Thoracic aorta (tissue), 2 donors: ENCODE data around the gene MAML3. TPM values are rescaled to one million over a fixed set of nuclear protein-coding genes. Genes with fewer than 3 reads are reported as not detected.

Experiments
- ATAC-seq: fragments of 150-250 bp; one replicate; pipeline ENCODE4 v1.8.0; 2017; ENCODE audit warnings: low read depth; ENCODE audit not compliant: insufficient number of reproducible peaks, low FRiP score
- DNase-seq: peaks from one replicate; pipeline ENCODE4 v3.0.0-alpha.2; 2020; ENCODE audit warnings: low spot score
- H3K27ac ChIP-seq, 2 donors: fragments of 200-600 bp; sonication (generic); 1 replicate in 1 of 2; 2 replicates in 1 of 2; pipeline ENCODE4 v1.5.1; 2016; ENCODE audit warnings: mild to moderate bottlenecking in 2 of 2, moderate library complexity in 2 of 2
- H3K27me3 ChIP-seq: fragments of 200-600 bp; sonication (generic); replicated peaks from 2 replicates; pipeline ENCODE4 v1.6.0; 2016; ENCODE audit warnings: mild to moderate bottlenecking; ENCODE audit not compliant: insufficient read depth
- H3K36me3 ChIP-seq: fragments of 200-600 bp; sonication (generic); one replicate; pipeline ENCODE4 v1.5.1; 2016
- H3K4me1 ChIP-seq, 2 donors: fragments of 200-600 bp; sonication (generic); 1 replicate in 1 of 2; 2 replicates in 1 of 2; pipeline versions ENCODE4 v1.5.1 to v1.6.0; 2016; ENCODE audit warnings: low read depth in 2 of 2, mild to moderate bottlenecking in 1 of 2; ENCODE audit not compliant: control insufficient read depth in 1 of 2
- H3K4me3 ChIP-seq: fragments of 200-600 bp; sonication (generic); 2 replicates; pipeline ENCODE4 v1.5.1; 2016; ENCODE audit warnings: mild to moderate bottlenecking
- H3K9me3 ChIP-seq: fragments of 200-600 bp; sonication (generic); 2 replicates; pipeline ENCODE4 v1.5.1; 2016
- total RNA-seq, 2 donors: library from RNA; depleted of rRNA; stranded (reverse); fragments of >200 nt; gene quantifications; one replicate each; pipeline versions ENCODE4 v1.1.0 to v1.2.3, GENCODE V29; 2016
- TF ChIP-seq, protein P1 (sequence below): fragments of 200-600 bp; sonication (generic); IDR thresholded peaks from one replicate; pipeline ENCODE4 v1.5.1; 2019; ENCODE audit warnings: antibody characterized with exemption

MAML3 gene
- total RNA-seq, 2 donors from 2014 or later: 7.3 to 14.1 TPM

DNA sequence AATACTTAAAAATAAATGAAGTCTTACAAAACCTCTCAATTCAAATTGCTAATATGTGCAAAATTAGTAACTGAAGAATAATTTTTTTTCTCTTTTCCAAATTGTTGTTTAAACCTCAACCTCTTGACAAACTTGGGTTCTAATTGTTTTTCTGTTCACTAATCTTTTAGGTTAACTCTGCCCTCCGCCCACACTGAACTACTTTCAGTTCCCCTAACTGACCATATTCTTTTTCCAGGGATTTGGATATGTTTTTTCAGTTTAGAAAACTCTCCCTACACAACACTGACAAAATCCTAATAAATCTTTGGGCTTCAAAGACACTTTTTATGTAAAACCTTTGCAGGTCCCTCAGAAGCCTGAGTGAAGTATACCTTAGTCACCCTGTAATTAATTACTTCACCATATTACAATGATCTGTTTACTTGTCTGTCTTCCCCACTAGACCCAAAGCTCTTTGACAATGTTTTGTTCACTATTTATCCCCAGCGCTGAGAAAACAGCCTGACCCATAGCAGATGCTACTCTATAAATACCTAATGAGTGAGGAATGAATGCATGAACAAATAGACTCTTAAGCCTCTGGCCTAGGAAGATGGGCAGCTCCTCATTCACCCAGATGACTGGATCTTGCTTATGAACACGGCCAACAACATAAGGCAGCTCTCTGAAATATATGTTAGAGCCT lies 134.9 kb downstream of the MAML3 start:
- ATAC-seq: no peak
- no peaks in the 10 kb centered on the region for H3K27me3 ChIP-seq
- H3K9me3 ChIP-seq: peaks cover 3% of the 10 kb centered on the region
- DNase-seq: no peak
- H3K27ac ChIP-seq: no peak overlapping the region
- H3K36me3 ChIP-seq: no peaks in the 10 kb centered on the region
- peaks cover 0 to 13% of the 10 kb centered on the region in 2 donors for H3K4me1 ChIP-seq
- H3K4me3 ChIP-seq: no peak overlapping the region
- TF ChIP-seq, protein P1, sequence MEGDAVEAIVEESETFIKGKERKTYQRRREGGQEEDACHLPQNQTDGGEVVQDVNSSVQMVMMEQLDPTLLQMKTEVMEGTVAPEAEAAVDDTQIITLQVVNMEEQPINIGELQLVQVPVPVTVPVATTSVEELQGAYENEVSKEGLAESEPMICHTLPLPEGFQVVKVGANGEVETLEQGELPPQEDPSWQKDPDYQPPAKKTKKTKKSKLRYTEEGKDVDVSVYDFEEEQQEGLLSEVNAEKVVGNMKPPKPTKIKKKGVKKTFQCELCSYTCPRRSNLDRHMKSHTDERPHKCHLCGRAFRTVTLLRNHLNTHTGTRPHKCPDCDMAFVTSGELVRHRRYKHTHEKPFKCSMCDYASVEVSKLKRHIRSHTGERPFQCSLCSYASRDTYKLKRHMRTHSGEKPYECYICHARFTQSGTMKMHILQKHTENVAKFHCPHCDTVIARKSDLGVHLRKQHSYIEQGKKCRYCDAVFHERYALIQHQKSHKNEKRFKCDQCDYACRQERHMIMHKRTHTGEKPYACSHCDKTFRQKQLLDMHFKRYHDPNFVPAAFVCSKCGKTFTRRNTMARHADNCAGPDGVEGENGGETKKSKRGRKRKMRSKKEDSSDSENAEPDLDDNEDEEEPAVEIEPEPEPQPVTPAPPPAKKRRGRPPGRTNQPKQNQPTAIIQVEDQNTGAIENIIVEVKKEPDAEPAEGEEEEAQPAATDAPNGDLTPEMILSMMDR: no peak

DNA sequence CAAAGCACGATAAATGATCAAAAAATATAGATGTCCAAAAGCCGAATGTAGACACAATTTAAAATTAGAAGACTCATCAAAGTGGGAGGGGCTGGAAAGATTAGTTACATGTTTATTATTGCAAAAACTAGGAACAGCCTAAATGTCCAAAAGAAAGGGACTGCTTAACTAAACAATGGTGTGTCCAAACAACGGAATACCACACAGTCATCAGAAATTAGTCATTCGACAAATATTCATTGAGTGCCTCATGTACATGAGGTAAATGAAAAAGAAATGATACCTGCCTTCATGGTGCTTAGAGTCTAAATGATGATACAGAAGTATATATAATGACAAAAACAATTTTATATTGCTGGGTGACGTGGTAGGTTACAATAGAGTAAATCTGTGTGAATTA lies 139.7 kb downstream of the MAML3 start:
- peaks cover 0 to 11% of the 10 kb centered on the region in 2 donors for H3K4me1 ChIP-seq
- no peak for DNase-seq
- peaks cover 3% of the 10 kb centered on the region for H3K9me3 ChIP-seq
- H3K36me3 ChIP-seq: no peaks in the 10 kb centered on the region
- TF ChIP-seq, protein P1: no peak
- ATAC-seq: no peak
- no peak overlapping the region for H3K4me3 ChIP-seq
- H3K27me3 ChIP-seq: no peaks in the 10 kb centered on the region
- no peak overlapping the region for H3K27ac ChIP-seq

DNA sequence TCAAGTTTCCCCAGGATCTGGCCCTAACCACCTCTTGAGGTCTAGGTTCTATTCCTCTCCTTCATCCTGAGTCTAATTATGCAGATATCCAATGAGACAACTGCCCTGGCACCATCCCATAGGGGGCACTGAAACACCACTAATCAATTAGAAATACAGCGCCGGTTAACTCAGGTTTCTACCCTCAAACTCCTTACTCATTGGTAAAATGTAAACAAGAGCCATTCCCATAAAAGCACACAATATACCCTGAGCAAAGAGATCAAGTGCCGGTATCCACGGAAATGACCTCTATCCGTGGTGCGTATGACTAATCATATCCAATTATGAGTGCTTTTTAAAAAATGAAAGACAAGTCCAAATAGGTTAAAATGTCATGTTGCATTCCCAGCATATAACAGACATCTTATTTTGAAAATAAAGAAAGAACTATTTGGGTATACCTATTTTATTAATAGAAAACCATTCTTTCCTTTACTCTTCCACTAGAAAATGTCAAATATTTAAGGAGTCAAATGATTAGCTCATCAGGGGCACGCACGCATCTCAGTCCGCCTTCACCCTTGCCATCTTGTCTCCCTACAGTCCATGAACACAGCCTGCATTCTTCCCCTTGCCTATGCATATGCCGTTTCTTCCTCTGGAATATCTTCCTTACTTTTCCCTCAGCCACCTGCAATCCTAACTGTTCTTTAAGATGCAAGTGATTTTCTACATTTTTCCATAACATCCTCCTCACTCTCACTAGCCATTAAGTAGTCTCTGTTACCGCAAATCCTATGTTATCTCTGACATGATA lies 141.1 kb downstream of the MAML3 start:
- DNase-seq (no peak), ATAC-seq (peak; percentile 45)
- H3K4me3 ChIP-seq: peak overlapping the region; percentile 45
- H3K36me3 ChIP-seq: no peaks in the 10 kb centered on the region
- TF ChIP-seq, protein P1: peak; percentile 33
- H3K27me3 ChIP-seq: no peaks in the 10 kb centered on the region
- peaks cover 3% of the 10 kb centered on the region for H3K9me3 ChIP-seq
- H3K27ac ChIP-seq: no peak overlapping the region
- peaks cover 0 to 11% of the 10 kb centered on the region in 2 donors for H3K4me1 ChIP-seq

DNA sequence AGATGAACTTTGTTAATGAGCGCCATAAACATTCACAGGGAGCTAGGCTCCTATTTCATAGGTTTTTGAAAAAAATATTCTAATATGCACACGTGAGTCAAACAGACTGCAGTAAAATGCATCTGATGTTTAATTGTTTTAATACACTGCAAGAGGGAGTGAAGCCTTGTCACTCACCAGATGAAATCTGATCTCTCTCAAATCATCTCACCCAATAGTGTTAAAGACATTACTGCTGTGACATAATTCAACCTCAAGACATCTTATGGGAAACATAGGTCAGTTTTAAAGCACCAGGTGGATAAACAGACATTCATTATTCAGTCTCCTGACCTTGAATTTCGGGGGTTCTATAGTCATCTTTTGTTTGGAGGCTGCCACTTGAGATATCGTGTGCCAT lies 148.3 kb downstream of the MAML3 start:
- Histone ChIP-seq H3K36me3 (no peaks in the 10 kb centered on the region), H3K9me3 (no peaks in the 10 kb centered on the region), H3K4me3 (no peak overlapping the region), H3K4me1 (peaks cover 0 to 14% of the 10 kb centered on the region in 2 donors), H3K27me3 (no peaks in the 10 kb centered on the region), H3K27ac (no peak overlapping the region)
- ATAC-seq (no peak), DNase-seq (no peak)
- TF ChIP-seq, protein P1: no peak

DNA sequence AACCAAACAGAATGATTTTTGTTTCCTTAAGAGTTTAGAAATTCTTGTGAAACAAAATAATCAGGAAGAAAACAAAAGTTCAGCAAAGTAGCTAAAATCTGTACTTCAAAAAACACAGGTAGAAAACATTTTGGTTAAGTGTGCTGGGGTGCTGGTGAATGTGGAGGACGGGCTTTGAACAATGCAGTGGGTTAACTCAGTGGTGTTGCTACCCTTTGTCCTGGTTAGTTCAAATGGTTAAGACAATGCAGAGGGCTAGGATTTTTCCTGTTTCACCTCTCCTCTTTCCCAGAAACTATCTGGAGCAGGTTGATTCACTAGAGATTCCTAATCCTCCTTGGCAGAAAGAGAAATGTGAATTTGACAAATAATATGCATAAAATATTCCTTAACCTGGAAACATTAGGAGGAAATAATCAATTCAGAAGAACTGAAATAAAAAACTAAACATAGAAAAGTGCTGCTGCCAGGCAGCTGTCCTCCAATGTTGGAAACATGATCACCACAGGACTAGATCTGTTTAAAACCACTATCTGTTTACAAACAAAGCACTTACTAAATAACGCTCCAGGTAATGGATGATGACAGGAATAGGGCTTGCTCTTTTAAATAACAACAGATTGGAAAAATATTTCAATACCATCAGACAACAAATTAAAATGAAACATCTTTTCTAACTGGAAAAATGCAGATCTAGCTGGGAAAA lies 148.9 kb downstream of the MAML3 start:
- H3K4me3 ChIP-seq: peak overlapping the region; percentile 70

More for the DNA sequence above, 148.9 kb downstream of the MAML3 start:
- ATAC-seq (no peak), DNase-seq (no peak)
- H3K27me3 ChIP-seq: no peaks in the 10 kb centered on the region
- H3K9me3 ChIP-seq: no peaks in the 10 kb centered on the region
- no peaks in the 10 kb centered on the region for H3K36me3 ChIP-seq
- TF ChIP-seq, protein P1: no peak
- H3K27ac ChIP-seq: no peak overlapping the region
- H3K4me1 ChIP-seq: peaks cover 0 to 14% of the 10 kb centered on the region in 2 donors
